Hippocampal formation (tissue), 2 donors: Measurements from ENCODE around the gene DDX25.

Experiments
- DNase-seq, 2 donors: peaks; one replicate each; lab custom pipeline; 2025; lab: John Stamatoyannopoulos, UW

The DDX25 gene

DNA sequence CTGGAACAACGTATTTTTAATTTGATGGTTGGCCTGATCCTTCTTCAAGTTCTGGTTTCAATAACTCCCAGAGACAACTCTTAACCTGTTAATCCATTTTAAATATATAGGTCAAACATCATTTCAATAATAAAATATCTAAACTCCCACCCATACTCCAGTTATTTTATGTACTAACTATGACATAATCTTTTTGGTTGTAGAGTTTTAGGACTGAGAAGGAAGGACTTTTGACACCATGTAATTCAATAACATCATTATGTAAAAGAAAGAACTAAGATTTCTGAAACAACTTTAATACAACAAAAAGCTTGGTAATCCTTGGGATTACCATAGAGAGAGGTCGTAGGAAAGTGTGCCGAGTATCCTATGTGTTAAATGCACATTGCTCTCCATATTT is 73.0 kb downstream of the DDX25 start:
- DNase-seq, result no peak

DNA sequence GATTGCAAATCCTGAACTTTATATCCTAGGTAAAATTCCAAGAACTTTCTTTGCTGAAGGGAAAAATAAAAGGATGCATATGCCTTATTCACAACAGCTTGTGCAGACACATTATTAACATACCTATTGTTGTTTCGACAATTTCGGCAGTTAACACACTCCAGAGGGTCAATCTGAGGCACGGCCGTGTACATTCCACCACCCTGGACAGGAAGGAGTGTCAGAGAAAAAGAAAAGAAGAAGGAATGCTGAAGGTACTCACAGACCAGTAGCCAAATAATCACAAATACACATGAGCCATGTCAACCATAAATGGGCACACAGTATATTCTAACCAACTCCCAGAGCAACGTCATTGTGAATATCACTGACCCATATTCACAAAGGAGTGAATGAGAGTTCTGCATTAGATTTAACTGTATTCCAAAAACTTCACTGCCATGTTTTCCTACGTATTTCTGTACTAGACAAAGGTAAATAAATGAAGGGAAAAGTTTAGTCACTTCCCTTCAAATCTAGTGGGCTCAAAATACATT is 73.9 kb downstream of the DDX25 start:
- no peak for DNase-seq
